Measurements from ENCODE around the gene EDIL3.

EDIL3 gene

DNA sequence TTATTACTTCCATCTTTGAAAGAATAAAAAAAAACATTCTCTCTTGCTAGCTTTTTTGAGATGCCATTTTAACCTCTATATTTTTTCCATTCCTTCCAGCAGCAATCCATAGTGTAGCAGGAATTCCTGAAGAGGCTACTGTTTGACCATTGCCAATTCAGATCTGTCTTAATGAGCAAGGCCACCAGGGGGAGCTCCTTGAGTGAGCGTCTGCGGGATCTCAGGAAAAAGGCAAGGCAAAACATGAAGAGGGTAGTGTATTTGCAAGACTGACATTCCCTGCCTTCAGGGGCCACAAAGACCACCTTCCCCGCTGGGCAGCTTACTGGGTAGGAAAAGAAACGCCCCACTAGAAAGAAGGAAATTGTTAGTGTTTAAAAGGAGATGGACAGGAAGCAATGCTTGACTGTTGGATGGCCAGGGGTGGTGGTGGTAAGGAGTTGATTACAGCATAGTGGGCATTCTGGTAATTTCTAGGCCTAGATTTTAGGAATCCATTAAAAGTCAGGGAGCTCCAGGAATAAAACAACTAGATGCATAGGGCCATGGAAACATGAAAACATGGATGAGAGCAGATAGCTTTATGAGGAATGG, 457.4 kb downstream of the EDIL3 start:
- DNase-seq (ENCODE audit: low spot score), result peak; percentile 19
- TF ChIP-seq, protein P1, sequence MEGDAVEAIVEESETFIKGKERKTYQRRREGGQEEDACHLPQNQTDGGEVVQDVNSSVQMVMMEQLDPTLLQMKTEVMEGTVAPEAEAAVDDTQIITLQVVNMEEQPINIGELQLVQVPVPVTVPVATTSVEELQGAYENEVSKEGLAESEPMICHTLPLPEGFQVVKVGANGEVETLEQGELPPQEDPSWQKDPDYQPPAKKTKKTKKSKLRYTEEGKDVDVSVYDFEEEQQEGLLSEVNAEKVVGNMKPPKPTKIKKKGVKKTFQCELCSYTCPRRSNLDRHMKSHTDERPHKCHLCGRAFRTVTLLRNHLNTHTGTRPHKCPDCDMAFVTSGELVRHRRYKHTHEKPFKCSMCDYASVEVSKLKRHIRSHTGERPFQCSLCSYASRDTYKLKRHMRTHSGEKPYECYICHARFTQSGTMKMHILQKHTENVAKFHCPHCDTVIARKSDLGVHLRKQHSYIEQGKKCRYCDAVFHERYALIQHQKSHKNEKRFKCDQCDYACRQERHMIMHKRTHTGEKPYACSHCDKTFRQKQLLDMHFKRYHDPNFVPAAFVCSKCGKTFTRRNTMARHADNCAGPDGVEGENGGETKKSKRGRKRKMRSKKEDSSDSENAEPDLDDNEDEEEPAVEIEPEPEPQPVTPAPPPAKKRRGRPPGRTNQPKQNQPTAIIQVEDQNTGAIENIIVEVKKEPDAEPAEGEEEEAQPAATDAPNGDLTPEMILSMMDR (IDR thresholded peaks at IDR 0.05; ENCODE audit: extremely low read depth, missing control alignments), result peak; percentile 89

DNA sequence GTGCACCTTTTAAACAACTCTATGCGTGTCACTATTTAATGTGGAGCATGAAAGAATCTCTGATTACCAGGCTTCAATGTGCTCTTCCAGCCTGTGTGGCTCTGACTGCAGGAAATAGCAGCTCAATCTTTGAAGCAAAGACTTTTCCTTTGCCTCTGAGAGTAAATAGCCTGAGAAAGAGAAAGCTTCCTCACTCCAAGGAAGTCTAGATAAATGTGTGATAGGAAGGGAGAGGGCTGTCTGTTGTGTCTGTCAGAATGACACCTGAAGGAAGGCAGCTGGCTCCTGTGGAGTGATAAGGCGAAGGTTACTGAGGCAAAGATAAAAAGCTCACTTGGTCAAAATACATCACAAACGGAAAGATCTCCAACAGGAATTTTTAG, 458.7 kb downstream of the EDIL3 start:
- DNase-seq (ENCODE audit: low spot score), result no peak
- TF ChIP-seq, protein P1 (IDR thresholded peaks at IDR 0.05; ENCODE audit: extremely low read depth, missing control alignments), result no peak

DNA sequence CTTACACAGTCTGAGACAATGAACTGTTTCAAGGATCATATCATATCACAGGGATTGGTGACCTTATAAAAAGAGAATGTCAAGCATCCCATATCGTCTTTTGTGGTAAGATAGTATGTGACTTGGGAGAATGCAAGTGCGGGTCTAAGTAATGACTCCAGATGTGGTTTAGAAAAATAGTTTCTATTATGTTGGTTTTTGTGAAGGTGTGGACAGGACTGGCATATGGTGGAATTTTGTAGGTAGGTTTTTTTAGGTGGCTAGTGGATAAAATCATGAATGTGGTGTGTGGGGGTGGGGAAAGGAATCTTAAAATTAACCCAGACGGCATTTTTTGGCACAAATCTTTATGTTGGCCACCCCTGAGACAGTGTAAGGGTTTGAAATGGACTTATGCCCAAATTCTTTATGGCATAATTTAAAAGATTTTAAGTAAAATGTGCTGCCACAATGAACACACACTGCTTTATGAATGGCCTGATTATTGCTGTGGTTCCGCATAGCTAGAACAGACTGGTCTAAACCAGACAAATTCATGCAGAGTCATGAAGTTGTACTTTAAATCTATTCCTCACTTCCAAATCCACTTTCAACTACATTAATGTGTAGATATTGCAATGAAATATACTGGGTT, 459.2 kb downstream of the EDIL3 start:
- TF ChIP-seq, protein P1 (IDR thresholded peaks at IDR 0.05; ENCODE audit: extremely low read depth, missing control alignments), result no peak
- DNase-seq (ENCODE audit: low spot score), result no peak

DNA sequence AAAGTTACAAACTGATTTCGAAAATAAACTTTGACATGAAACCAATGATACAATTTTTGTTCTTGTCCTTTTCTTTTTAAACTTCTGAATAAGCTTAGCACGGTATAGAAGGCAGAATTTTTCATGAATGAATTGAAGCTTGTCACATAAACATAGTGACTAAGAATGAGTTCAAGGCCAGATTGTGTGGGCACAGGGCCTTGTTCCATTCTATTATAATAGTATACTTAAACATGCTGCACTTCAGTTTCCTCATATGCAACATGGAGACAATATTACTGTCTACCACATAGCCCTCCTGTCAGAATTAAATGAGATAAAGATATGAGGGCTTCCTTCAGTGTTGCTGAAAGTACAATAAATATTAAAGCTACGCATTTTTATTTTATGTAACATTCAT, 459.8 kb downstream of the EDIL3 start:
- no peak for DNase-seq (ENCODE audit: low spot score)
- TF ChIP-seq, protein P1 (IDR thresholded peaks at IDR 0.05; ENCODE audit: extremely low read depth, missing control alignments), result no peak

DNA sequence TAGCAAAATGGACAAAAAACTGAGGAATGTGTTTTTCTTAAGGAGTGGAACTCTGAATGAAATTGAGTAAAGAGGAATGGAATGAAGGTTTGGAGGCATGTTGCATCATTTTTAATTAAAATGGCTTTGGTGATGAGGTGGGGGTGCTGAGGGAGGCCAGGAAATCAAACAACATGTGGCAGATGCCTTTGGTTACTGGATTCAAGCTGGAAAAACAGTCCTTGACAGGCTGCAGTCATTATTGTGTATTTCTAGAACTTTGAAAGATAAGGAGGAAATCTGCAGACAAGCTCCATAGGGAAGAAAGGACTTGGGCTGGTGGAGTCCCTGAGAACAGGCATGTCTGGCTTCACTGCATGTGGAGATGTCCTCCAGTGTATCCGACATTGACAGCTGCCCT, 460.5 kb downstream of the EDIL3 start:
- DNase-seq (ENCODE audit: low spot score), result no peak

DNA sequence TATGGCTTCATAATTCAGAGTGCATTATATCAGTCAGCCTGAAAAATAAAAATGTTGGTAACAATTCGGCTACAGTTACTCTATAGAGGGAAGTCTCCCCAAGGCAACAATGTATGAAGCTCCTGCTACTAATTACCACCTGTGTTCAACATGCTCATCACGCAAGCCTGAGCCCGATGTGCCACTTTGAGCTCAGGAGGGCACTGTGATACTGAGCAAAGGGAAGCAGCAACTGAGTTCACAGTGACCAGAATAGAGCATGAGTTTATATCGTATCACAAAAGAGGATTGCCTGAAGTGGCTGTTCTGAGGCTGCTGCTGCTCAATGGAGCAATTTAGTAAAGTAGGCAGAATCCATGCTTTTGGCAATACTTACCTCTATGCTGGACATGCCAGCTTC, 462.0 kb downstream of the EDIL3 start:
- DNase-seq (ENCODE audit: low spot score), result no peak
- TF ChIP-seq, protein P1 (IDR thresholded peaks at IDR 0.05; ENCODE audit: extremely low read depth, missing control alignments), result no peak

More for the DNA sequence above, 460.5 kb downstream of the EDIL3 start:
- TF ChIP-seq, protein P1 (IDR thresholded peaks at IDR 0.05; ENCODE audit: extremely low read depth, missing control alignments), result no peak

DNA sequence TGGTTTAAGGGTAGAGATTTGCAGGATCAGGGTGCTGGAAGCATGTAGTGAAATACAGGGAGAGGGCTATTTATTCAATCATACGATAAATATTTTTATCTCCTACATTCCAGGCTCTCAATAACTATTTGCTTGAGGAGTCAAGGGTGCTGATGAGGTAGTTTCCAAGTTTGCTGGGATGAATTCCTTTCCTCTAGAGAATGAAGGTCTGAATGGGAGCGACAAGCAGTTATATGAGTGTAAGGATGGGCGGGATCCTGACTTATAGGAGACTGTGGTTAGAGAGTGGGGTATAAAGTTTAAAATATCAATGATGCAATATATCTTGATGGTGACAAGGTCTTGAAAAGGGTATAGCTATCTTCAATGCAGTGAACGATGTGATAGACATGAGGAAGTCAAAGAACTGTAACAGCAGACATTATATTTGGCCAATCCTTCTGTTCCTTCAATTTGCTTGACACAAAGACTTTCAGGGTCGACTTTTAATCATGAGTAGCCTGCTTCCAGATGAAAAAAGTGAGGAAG, 462.9 kb downstream of the EDIL3 start:
- TF ChIP-seq, protein P1 (IDR thresholded peaks at IDR 0.05; ENCODE audit: extremely low read depth, missing control alignments), result no peak

More for the DNA sequence above, 462.9 kb downstream of the EDIL3 start:
- no peak for DNase-seq (ENCODE audit: low spot score)

Data from GM20000 (cell line).